K562 (cell line): ENCODE data around the gene SMAD3. TPM values are rescaled to one million over a fixed set of nuclear protein-coding genes. Genes with fewer than 3 reads are reported as not detected.

ENCODE experiments used
- ARID1B ChIP-seq: fragments of 450-650 bp; IDR thresholded peaks from 2 replicates; pipeline ENCODE4 v1.6.1; 2016; ENCODE audit warnings: antibody characterized with exemption, mild to moderate bottlenecking, inconsistent platforms
- ARNT ChIP-seq, 2 experiments: fragments of 450-650 bp; IDR thresholded peaks; 2 replicates each; pipeline ENCODE4 v1.6.1; 2016; ENCODE audit warnings: mild to moderate bottlenecking in 1 of 2
- E2F6 ChIP-seq, 2 experiments: IDR thresholded peaks; 2 replicates each; pipeline ENCODE4 v1.6.1; 2011; ENCODE audit warnings: borderline replicate concordance in 1 of 2, control low read depth in 1 of 2, low read depth in 1 of 2, low read length in 1 of 2, mild to moderate bottlenecking in 1 of 2, mixed read lengths in 1 of 2, moderate library complexity in 1 of 2; ENCODE audit not compliant: insufficient read depth in 1 of 2, insufficient read length in 1 of 2, poor library complexity in 1 of 2, severe bottlenecking in 1 of 2; ENCODE audit errors: extremely low read depth in 1 of 2
- HDAC3 ChIP-seq: fragments of 450-650 bp; IDR thresholded peaks from 2 replicates; pipeline ENCODE4 v1.6.1; 2018; ENCODE audit warnings: borderline replicate concordance, mild to moderate bottlenecking, moderate library complexity; ENCODE audit not compliant: partially characterized antibody
- HNRNPUL1 ChIP-seq: fragments of 200-400 bp; formaldehyde crosslinking; IDR thresholded peaks from 2 replicates; pipeline ENCODE4 v1.6.1; 2017; ENCODE audit warnings: low read length
- HSF4 ChIP-seq: fragments of 250-450 bp; sonication (Bioruptor Pico); IDR thresholded peaks from 2 replicates; pipeline ENCODE4 v2.1.2; 2022; ENCODE audit warnings: mild to moderate bottlenecking, moderate library complexity, borderline replicate concordance
- KLF16 ChIP-seq: IDR thresholded peaks from 2 replicates; pipeline ENCODE4 v1.6.1; 2016; ENCODE audit warnings: antibody characterized with exemption
- MEF2D ChIP-seq: conservative IDR thresholded peaks from 2 replicates; pipeline ENCODE4 v1.6.1; 2016; ENCODE audit warnings: low read depth, missing genetic modification characterization, missing compliant biosample characterization
- MTA3 ChIP-seq: fragments of 450-650 bp; formaldehyde crosslinking; IDR thresholded peaks from 2 replicates; pipeline ENCODE4 v1.6.1; 2017; ENCODE audit warnings: mild to moderate bottlenecking, borderline replicate concordance
- NBN ChIP-seq: fragments of 450-650 bp; IDR thresholded peaks from 2 replicates; pipeline ENCODE4 v1.6.1; 2016; ENCODE audit warnings: low read depth, mild to moderate bottlenecking
- NR2C2 ChIP-seq, 2 experiments: fragments of 200-800 bp in 1 of 2; sonication (Bioruptor generic) in 1 of 2; sonication (generic) in 1 of 2; formaldehyde crosslinking in 1 of 2; IDR thresholded peaks; 2 replicates each; pipeline versions ENCODE4 v1.6.1 to v1.8.0; 2016 to 2022; ENCODE audit warnings: mild to moderate bottlenecking in 1 of 2, missing compliant biosample characterization in 1 of 2, missing genetic modification characterization in 1 of 2, missing genetic modification reagents in 1 of 2
- RAD21 ChIP-seq, 2 experiments: fragments of 250-450 bp in 1 of 2; fragments of 450-650 bp in 1 of 2; sonication (Bioruptor Pico) in 1 of 2; formaldehyde crosslinking in 1 of 2; IDR thresholded peaks in 1 of 2; conservative IDR thresholded peaks in 1 of 2; 2 replicates each; pipeline versions ENCODE4 v1.4.0 to v1.8.0; 2020 to 2022; ENCODE audit warnings: mild to moderate bottlenecking in 2 of 2, moderate library complexity in 1 of 2
- SMAD3 ChIP-seq: fragments of 450-650 bp; formaldehyde crosslinking; conservative IDR thresholded peaks from 2 replicates; pipeline ENCODE4 v1.4.0; 2020; ENCODE audit warnings: mild to moderate bottlenecking
- UBTF ChIP-seq, 2 experiments: IDR thresholded peaks; 2 replicates each; pipeline ENCODE4 v1.6.1; 2012; ENCODE audit warnings: improper control_type of control experiment in 2 of 2, low read depth in 2 of 2, low read length in 2 of 2, borderline replicate concordance in 1 of 2
- VEZF1 ChIP-seq: fragments of 200-800 bp; sonication (Bioruptor generic); IDR thresholded peaks from 2 replicates; pipeline ENCODE4 v1.6.1; 2017; ENCODE audit warnings: missing genetic modification characterization, missing compliant biosample characterization
- ZBTB12 ChIP-seq: fragments of 250-450 bp; sonication (Bioruptor Pico); IDR thresholded peaks from 2 replicates; pipeline ENCODE4 v1.4.0; 2020
- ZEB2 ChIP-seq: fragments of 450-650 bp; IDR thresholded peaks from 2 replicates; pipeline ENCODE4 v1.6.1; 2016
- ZNF165 ChIP-seq: fragments of 250-450 bp; sonication (Bioruptor Pico); IDR thresholded peaks from 2 replicates; pipeline ENCODE4 v1.4.0; 2020; ENCODE audit warnings: borderline replicate concordance
- ZNF655 ChIP-seq: fragments of 250-450 bp; sonication (Bioruptor Pico); IDR thresholded peaks from 2 replicates; pipeline ENCODE4 v1.5.0; 2021
- polyA plus RNA-seq, 8 experiments: library from polyadenylated mRNA; depleted of rRNA in 4 of 8; stranded (reverse) in 5 of 8; unstranded in 3 of 8; fragments of >200 nt; fragmentation: Nextera tagmentation in 2 of 8; fragmentation: Illumina TruSeq in 1 of 8; extraction: Ambion mirVana in 2 of 8; extraction: Trizol in 1 of 8; gene quantifications; 2 replicates each; pipeline versions ENCODE4 v1.2.1 to v1.2.3, GENCODE V29; 2011 to 2014; ENCODE audit warnings: inconsistent platforms in 1 of 8, missing spikeins in 1 of 8
- total RNA-seq, 7 experiments: library from RNA; depleted of rRNA in 6 of 7; stranded (reverse); fragments of >200 nt in 6 of 7; fragmentation: Illumina TruSeq in 2 of 7; extraction: Trizol in 2 of 7; gene quantifications; 2 replicates each; pipeline versions ENCODE4 v1.2.1 to v1.2.3, GENCODE V29; 2011 to 2021; ENCODE audit warnings: low replicate concordance in 1 of 7

Gene SMAD3
- total and polyA plus RNA-seq, 9 of the 15 experiments (the other 6 are each of a cell fraction or from before 2014, with no cell fraction given) = 4.3 to 39.2 (median 11.1) TPM

- peak in 1 of 2 experiments; percentile 25 for TF ChIP-seq E2F6 (IDR thresholded peaks at IDR 0.05; ENCODE audit: borderline replicate concordance in 1 of 2, extremely low read depth in 1 of 2, insufficient read depth in 1 of 2, insufficient read length in 1 of 2, low read depth in 1 of 2, low read length in 1 of 2, poor library complexity in 1 of 2, severe bottlenecking in 1 of 2)
- no peak for TF ChIP-seq HNRNPUL1
- peak; percentile 31; the same call in 1 of the 2 replicates for TF ChIP-seq VEZF1
- 0 out of 4 replicates have a peak, but pooled peaks of 1 of the 2 experiments have one; percentile 21 for TF ChIP-seq UBTF (IDR thresholded peaks at IDR 0.05; ENCODE audit: borderline replicate concordance in 1 of 2, low read depth in 2 of 2, low read length in 2 of 2)
- TF ChIP-seq MEF2D = peak; percentile 80
- peak in 1 of 2 experiments; percentile 17; a peak in 2 of 4 replicates for TF ChIP-seq RAD21 (CRISPR knock-in tag; conservative IDR thresholded peaks at IDR 0.05 in 1 of 2, IDR thresholded peaks at IDR 0.05 in 1 of 2)
- peak; percentile 70 for TF ChIP-seq HDAC3
- TF ChIP-seq ZNF655 (CRISPR knock-in tag) = no peak
- TF ChIP-seq HSF4 = no peak
- peak in 1 of 2 experiments; percentile 81; a peak in 2 of 4 replicates for TF ChIP-seq ARNT (IDR thresholded peaks at IDR 0.05)
- peak; percentile 89 for TF ChIP-seq ARID1B
- no peak for TF ChIP-seq SMAD3 (CRISPR knock-in tag)
- TF ChIP-seq ZNF165 (CRISPR knock-in tag) = no peak
- peak; percentile 31; the same call in 1 of the 2 replicates for TF ChIP-seq KLF16
- 0 out of 2 replicates have a peak, but pooled peaks have one; percentile 6 for TF ChIP-seq ZBTB12 (CRISPR knock-in tag)
- TF ChIP-seq ZEB2 = peak; percentile 78; the same call in 1 of the 2 replicates
- peak; percentile 53; the same call in 1 of the 2 replicates for TF ChIP-seq MTA3
- TF ChIP-seq NBN = peak; percentile 70; the same call in 1 of the 2 replicates
- TF ChIP-seq NR2C2 (CRISPR knock-in tag; IDR thresholded peaks at IDR 0.05) = no peak
- TF ChIP-seq NR2C2 (tag; IDR thresholded peaks at IDR 0.05) = peak; percentile 41; the same call in 1 of the 2 replicates
Observed at GRCh38 chr15:67178569-67179210, 113.3 kb downstream of the SMAD3 start (continued).
